GM12878 (cell line): ENCODE results near the gene COQ9. TPM values are rescaled to one million over a fixed set of nuclear protein-coding genes. Genes with fewer than 3 reads are reported as not detected.

Experiments
- ATAC-seq: fragments of 200-7000 bp; cut with Tn5 transposase; 3 replicates; pipeline ENCODE4 v1.9.1; 2020; ENCODE audit warnings: mild to moderate bottlenecking, moderate library complexity
- BruUV-seq: library from RNA; stranded (reverse); fragments of 400-500 nt; replicated peaks from 2 replicates; lab custom pipeline; 2021; lab: Mats Ljungman, UMichigan
- CTCF ChIA-PET: fragments of 300-600 bp; sonication (Branson Sonifier 250); formaldehyde crosslinking; extraction: SDS; loops from one replicate; lab custom pipeline; 2021; ENCODE audit warnings: inconsistent platforms; lab: Yijun Ruan, JAX
- POLR2A ChIA-PET: fragments of 350-600 bp; formaldehyde crosslinking; extraction: SDS; loops from one replicate; lab custom pipeline; 2021; ENCODE audit warnings: inconsistent platforms; lab: Charles Lee
- RAD21 ChIA-PET: fragments of 300-600 bp; sonication (Branson Sonifier 250); formaldehyde crosslinking; loops from one replicate; lab custom pipeline; 2023; ENCODE audit warnings: antibody characterized with exemption; ENCODE audit not compliant: unreplicated experiment; lab: Charles Lee
- SMC1A ChIA-PET: fragments of 300-600 bp; sonication (Branson Sonifier 250); formaldehyde crosslinking; loops from one replicate; lab custom pipeline; 2023; ENCODE audit not compliant: unreplicated experiment, uncharacterized antibody; lab: Charles Lee
- DNase-seq: peaks from one replicate; pipeline ENCODE4 v3.0.0-alpha.2; 2011; ENCODE audit warnings: low read depth, low spot score
- FAIRE-seq: peaks from 3 replicates; lab custom pipeline; 2011; peaks lifted over from hg19 to GRCh38; lab: Jason Lieb, UNC
- H2AFZ ChIP-seq: 2 replicates; pipeline ENCODE4 v1.6.0; 2011; ENCODE audit warnings: low read depth, low read length, control low read depth; ENCODE audit not compliant: control insufficient read depth
- H3K27ac ChIP-seq: 2 replicates; pipeline ENCODE4 v1.5.1; 2011; ENCODE audit warnings: control low read depth; ENCODE audit not compliant: control insufficient read depth, insufficient read depth
- H3K27me3 ChIP-seq, 2 experiments: replicated peaks in 1 of 2; 2 replicates each; pipeline versions ENCODE4 v1.6.0 to v1.6.1; 2011; ENCODE audit warnings: low read length in 1 of 2; ENCODE audit not compliant: control insufficient read depth in 2 of 2, insufficient read depth in 2 of 2
- H3K36me3 ChIP-seq, 2 experiments: 2 replicates each; pipeline ENCODE4 v1.5.1; 2011; ENCODE audit warnings: low read length in 1 of 2; ENCODE audit not compliant: control insufficient read depth in 2 of 2, insufficient read depth in 2 of 2
- H3K4me1 ChIP-seq: 2 replicates; pipeline ENCODE4 v1.6.1; 2011; ENCODE audit warnings: mild to moderate bottlenecking, low read length, moderate library complexity, mixed read lengths; ENCODE audit not compliant: control insufficient read depth, insufficient read depth
- H3K4me2 ChIP-seq: 2 replicates; pipeline ENCODE4 v1.6.0; 2011; ENCODE audit warnings: control low read depth; ENCODE audit not compliant: control insufficient read depth, insufficient read depth
- H3K4me3 ChIP-seq: fragments of 200-600 bp; sonication (generic); 2 replicates; pipeline ENCODE4 v1.5.1; 2016
- H3K79me2 ChIP-seq: 2 replicates; pipeline ENCODE4 v1.6.0; 2011; ENCODE audit warnings: low read length; ENCODE audit not compliant: control insufficient read depth, insufficient read depth
- H3K9ac ChIP-seq: 2 replicates; pipeline ENCODE4 v1.8.0; 2011; ENCODE audit warnings: low read length, control low read depth, mixed read lengths; ENCODE audit not compliant: control insufficient read depth, insufficient read depth
- H3K9me3 ChIP-seq: replicated peaks from 3 replicates; pipeline ENCODE4 v1.5.1; 2011; ENCODE audit warnings: mild to moderate bottlenecking, low read length; ENCODE audit not compliant: control insufficient read depth, insufficient read depth
- H4K20me1 ChIP-seq: 2 replicates; pipeline ENCODE4 v1.6.0; 2011; ENCODE audit not compliant: control insufficient read depth, insufficient read depth
- KLF5 ChIP-seq: fragments of 450-650 bp; IDR thresholded peaks from 2 replicates; pipeline ENCODE4 v1.6.1; 2014; ENCODE audit warnings: mild to moderate bottlenecking; ENCODE audit not compliant: partially characterized antibody
- POLR2AphosphoS2 ChIP-seq: IDR thresholded peaks from 2 replicates; pipeline ENCODE4 v1.6.1; 2011; ENCODE audit warnings: low read depth, mild to moderate bottlenecking, low read length, improper control_type of control experiment, moderate library complexity
- RAD51 ChIP-seq: fragments of 450-650 bp; IDR thresholded peaks from 2 replicates; pipeline ENCODE4 v1.6.1; 2016; ENCODE audit warnings: moderate library complexity, mild to moderate bottlenecking, inconsistent platforms
- SIN3A ChIP-seq: IDR thresholded peaks from 2 replicates; pipeline ENCODE4 v1.6.1; 2012; ENCODE audit warnings: low read depth, low read length, improper control_type of control experiment
- SREBF2 ChIP-seq: IDR thresholded peaks from 2 replicates; pipeline ENCODE4 v1.6.1; 2012; ENCODE audit warnings: mild to moderate bottlenecking, low read length
- ZNF217 ChIP-seq: fragments of 450-650 bp; IDR thresholded peaks from 2 replicates; pipeline ENCODE4 v1.6.1; 2017; ENCODE audit warnings: antibody characterized with exemption, mild to moderate bottlenecking
- WGBS: methylation state at CpG from one replicate; pipeline ENCODE4 v1.1.6; 2016; ENCODE audit warnings: low lambda C conversion rate; ENCODE audit not compliant: insufficient replicate concordance, insufficient coverage; ENCODE audit errors: missing lambda C conversion rate; 5-methylcytosine and 5-hydroxymethylcytosine counted together
- in situ Hi-C: fragments of 300-500 bp; cut with MboI; formaldehyde crosslinking; loops from 9 replicates; pipeline ENCODE4 v1.14.3; 2018; ENCODE audit warnings: mixed read lengths
- intact Hi-C: fragments of 100-400 bp; cut with micrococcal nuclease; formaldehyde crosslinking; loops from one replicate; pipeline ENCODE4 v1.14.2; 2022; ENCODE audit not compliant: unreplicated experiment
- polyA plus RNA-seq, 11 experiments: library from polyadenylated mRNA; depleted of rRNA in 4 of 11; unstranded in 6 of 11; stranded (reverse) in 5 of 11; fragments of >200 nt; fragmentation: Nextera tagmentation in 4 of 11; fragmentation: Illumina TruSeq in 1 of 11; extraction: Ambion mirVana in 4 of 11; extraction: Trizol in 1 of 11; gene quantifications; 1 replicate in 1 of 11; 2 replicates in 10 of 11; pipeline versions ENCODE4 v1.2.1 to v1.2.3, GENCODE V29; 2011 to 2016; ENCODE audit warnings: inconsistent platforms in 2 of 11, missing spikeins in 2 of 11, low read depth in 1 of 11
- total RNA-seq, 4 experiments: library from RNA; depleted of rRNA in 3 of 4; stranded (reverse); fragments of >200 nt in 3 of 4; fragmentation: Illumina TruSeq in 1 of 4; extraction: Trizol in 1 of 4; gene quantifications; 2 replicates each; pipeline versions ENCODE4 v1.2.1 to v1.2.3, GENCODE V29; 2013 to 2021
- TF ChIP-seq, protein P1 (sequence below): fragments of 450-650 bp; IDR thresholded peaks from 2 replicates; pipeline ENCODE4 v1.6.1; 2016; ENCODE audit warnings: mild to moderate bottlenecking
- TF ChIP-seq, protein P2 (sequence below): fragments of 450-650 bp; IDR thresholded peaks from 2 replicates; pipeline ENCODE4 v1.6.1; 2014; ENCODE audit warnings: mild to moderate bottlenecking

The COQ9 gene
- total and polyA plus RNA-seq, 10 of the 15 experiments (the other 5 are each of a cell fraction or from before 2014, with no cell fraction given): 24.1 to 79.7 (median 50.1) TPM

DNA sequence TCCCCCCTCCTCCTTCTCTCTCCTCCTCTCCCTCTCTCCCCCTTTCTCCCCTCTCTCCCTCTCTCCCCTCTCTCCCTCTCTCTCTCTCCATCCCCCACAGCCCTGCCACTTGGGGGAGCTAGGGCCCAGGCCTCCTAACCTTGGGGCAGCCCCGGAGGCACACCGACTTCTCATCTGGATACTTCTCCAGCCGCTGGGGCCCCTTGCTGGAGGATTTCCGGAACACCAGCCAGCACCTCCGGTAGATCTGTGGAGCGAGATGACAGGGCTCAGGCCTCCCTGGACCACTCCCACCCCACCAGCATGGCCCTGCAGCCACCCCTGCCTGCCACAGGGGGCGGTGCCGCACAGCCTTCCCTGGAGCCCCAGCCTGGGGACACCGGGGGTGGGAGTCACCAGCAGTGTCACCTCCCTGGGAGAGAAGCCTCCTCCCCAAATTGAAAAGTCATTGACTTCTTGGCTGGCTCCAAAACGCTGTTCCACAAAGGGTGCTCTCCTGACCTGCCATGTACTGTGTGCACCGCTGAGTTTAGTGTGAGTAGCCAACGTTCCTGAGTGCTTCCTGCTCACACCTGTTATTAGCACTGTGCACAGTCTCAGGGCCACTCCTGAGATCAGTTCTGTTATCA lies 28.5 kb downstream of the COQ9 start (continued):
- TF ChIP-seq, protein P1, sequence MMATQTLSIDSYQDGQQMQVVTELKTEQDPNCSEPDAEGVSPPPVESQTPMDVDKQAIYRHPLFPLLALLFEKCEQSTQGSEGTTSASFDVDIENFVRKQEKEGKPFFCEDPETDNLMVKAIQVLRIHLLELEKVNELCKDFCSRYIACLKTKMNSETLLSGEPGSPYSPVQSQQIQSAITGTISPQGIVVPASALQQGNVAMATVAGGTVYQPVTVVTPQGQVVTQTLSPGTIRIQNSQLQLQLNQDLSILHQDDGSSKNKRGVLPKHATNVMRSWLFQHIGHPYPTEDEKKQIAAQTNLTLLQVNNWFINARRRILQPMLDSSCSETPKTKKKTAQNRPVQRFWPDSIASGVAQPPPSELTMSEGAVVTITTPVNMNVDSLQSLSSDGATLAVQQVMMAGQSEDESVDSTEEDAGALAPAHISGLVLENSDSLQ: 0 out of 2 replicates have a peak, but pooled peaks have one; percentile 24
- TF ChIP-seq, protein P2, sequence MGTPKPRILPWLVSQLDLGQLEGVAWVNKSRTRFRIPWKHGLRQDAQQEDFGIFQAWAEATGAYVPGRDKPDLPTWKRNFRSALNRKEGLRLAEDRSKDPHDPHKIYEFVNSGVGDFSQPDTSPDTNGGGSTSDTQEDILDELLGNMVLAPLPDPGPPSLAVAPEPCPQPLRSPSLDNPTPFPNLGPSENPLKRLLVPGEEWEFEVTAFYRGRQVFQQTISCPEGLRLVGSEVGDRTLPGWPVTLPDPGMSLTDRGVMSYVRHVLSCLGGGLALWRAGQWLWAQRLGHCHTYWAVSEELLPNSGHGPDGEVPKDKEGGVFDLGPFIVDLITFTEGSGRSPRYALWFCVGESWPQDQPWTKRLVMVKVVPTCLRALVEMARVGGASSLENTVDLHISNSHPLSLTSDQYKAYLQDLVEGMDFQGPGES: no peak

DNA sequence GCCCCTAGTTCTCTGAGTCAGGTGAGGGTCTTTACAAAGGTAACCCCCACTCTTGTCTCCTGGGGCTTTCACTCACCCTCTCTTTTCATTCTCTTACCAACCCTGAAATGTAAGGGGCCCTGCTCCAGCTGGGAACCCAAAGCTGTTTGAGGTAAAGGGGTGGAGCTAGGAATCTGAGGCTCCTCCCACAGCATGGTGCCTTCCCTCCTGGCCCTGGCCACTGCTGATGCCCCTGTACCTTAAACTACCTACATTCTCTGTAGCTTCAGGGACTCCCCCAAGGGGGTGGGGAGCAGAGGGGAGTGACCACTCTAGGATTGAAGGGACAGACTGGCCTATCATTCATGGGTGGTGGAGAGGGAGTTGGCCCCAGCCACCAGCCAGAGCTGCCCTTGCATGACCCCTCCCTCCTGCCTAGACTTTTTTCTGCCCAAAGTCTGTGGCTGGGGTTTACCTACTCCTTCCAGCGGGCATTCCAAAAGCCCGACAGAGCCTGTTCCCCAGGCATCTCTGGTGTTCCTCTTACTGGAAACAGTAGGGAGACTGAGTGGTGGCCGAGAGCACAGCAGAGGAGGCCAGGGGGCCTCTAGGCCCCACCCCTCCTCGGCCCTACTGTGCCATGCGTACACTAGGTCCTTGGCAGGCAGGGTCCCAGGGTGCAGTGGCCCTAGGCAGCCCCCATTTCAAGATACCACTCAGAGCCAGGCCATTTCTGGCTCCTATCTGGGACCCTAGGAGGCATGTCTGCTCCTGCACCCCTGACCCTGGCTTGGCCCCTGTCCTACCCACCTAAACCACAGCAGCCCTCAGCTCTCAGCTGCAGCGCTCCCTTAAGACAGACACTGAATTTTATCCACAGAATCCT lies 29.5 kb downstream of the COQ9 start:
- 57% methylated on average over 6 of the region's 6 CpGs for WGBS
- intact Hi-C loops: loop anchor here (1.0 kb wide), 1 partner anchor 43 kb away; no protein-coding TSS in a partner anchor
- TF ChIP-seq KLF5: no peak
- TF ChIP-seq SIN3A: no peak
- TF ChIP-seq, protein P2: no peak
- TF ChIP-seq RAD51: no peak
- no peak for TF ChIP-seq POLR2AphosphoS2
- no peak for TF ChIP-seq SREBF2
- no peak for TF ChIP-seq ZNF217
- TF ChIP-seq, protein P1: 0 out of 2 replicates have a peak, but pooled peaks have one; percentile 12
- no peak overlapping the region for H2AFZ ChIP-seq
- peak; percentile 15 for ATAC-seq
- H3K27ac ChIP-seq: no peak overlapping the region
- CTCF ChIA-PET: interaction anchor here (1.1 to 3.3 kb wide), 6 partner anchors 10 to 46 kb away, joined by 3 to 20 read pairs (median 6); partner anchors contain the start of gene POLR2C
- no peak for FAIRE-seq
- H3K4me1 ChIP-seq: peaks cover 16% of the 10 kb centered on the region
- peaks cover 0 to 4% of the 10 kb centered on the region in 2 experiments; a peak in 1 of 4 replicates for H3K36me3 ChIP-seq
- H3K79me2 ChIP-seq: no peaks in the 10 kb centered on the region
- H3K4me2 ChIP-seq: peak overlapping the region; percentile 40; the same call in 1 of the 2 replicates
- no peak overlapping the region for H3K4me3 ChIP-seq
- POLR2A ChIA-PET: interaction anchor here (0.6 kb wide), 1 partner anchor 227 kb away, joined by 3 read pairs; no protein-coding TSS in a partner anchor
- BruUV-seq: no TSS peak
- no peak for DNase-seq
- H3K9me3 ChIP-seq: no peaks in the 10 kb centered on the region
- no peaks in the 10 kb centered on the region for H3K27me3 ChIP-seq
- H3K9ac ChIP-seq: no peak overlapping the region
- in situ Hi-C loops: no loop called here
- SMC1A ChIA-PET: interaction anchor here (0.9 to 1.7 kb wide), 2 partner anchors 11 to 24 kb away, joined by 3 to 11 read pairs; partner anchors contain the start of gene DOK4
- H4K20me1 ChIP-seq: no peaks in the 10 kb centered on the region
- RAD21 ChIA-PET: interaction anchor here (0.7 to 1.1 kb wide), 2 partner anchors 43 to 54 kb away, joined by 3 read pairs; no protein-coding TSS in a partner anchor
